ENCODE results near the gene PHYHD1. TPM values are rescaled to one million over a fixed set of nuclear protein-coding genes. Genes with fewer than 3 reads are reported as not detected.
"Not testable (repeated sequence)": the region's sequence is repeated elsewhere in the genome, so short reads cannot be mapped to it uniquely, and the experiment has no call there.

The PHYHD1 gene
- total RNA-seq, 4 donors from 2014 or later, result 37.8 to 55.3 (median 45.8) TPM

DNA sequence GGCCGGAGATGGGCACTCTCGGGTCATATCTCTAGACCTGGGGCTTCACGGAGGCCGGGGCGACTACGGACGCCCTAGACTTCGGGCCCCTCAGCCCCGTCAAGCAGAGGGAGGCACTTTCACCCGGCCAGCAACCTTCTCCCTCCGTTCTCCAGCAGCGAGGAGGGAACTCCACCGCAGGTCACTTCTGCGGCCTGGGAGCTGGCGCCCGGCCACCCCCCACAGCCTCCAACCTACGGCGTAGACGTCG lies 26.4 kb downstream of the PHYHD1 start:
- no peak for DNase-seq (ENCODE audit: low spot score in 2 of 2)
- Histone ChIP-seq H3K27me3 (no peaks in the 10 kb centered on the region), H3K4me3 (peak overlapping the region; percentile 70 to 94 (median 78)), H3K9me3 (no peaks in the 10 kb centered on the region), H3K36me3 (peaks cover 0 to 61% (median 0%) of the 10 kb centered on the region in 3 donors), H3K27ac (peak overlapping the region; percentile 74 to 95 (median 92)), H3K4me1 (peaks cover 0 to 57% (median 13%) of the 10 kb centered on the region in 4 donors)
- no peak for TF ChIP-seq POLR2A (IDR thresholded peaks at IDR 0.05)
- no peak for TF ChIP-seq EP300 (IDR thresholded peaks at IDR 0.05)
- WGBS, 2 donors, result 0 to 1% methylated on average over 15 to 19 of the region's 20 CpGs

DNA sequence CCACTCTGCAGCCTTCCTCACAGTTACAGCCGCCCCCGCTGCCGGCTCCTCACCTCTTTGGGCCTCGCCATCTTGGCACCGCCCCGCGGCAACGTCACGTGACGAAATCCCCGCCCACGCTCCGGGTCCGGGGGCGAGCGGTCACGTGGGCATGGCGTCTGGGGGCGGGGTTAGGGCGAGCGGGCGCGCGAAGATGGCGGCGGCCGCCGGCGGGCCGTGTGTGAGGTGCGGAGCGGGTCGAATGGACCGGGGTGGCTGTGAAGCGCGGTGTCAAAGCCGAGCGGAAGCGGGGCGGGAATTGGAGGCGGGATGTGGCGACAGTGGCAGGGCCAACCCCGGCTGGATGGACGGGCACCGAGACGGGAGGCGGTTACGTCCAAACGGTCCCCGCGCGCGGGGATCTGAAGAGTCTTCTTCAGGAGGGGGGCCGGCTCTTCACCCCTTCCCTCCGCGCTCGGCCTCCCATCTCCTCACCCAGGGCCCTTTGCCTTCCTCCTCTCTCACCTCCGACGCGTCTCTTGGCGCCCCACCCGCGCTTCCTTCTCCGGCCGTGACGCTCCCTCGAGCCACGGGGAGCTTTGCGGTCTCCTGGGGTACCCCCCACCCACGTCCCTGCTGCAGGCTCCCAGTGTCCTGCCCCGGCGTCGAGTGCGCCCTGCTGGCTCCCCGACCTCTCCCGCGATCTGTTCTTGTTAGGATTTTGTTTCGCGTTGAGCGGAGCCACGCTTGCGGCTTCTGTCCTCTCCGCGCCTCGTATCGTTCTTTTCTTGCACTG lies 26.9 kb downstream of the PHYHD1 start, which contains the start of the genes DOLK and NUP188:
Gene DOLK, minus strand, starts transcription at position 77 of the 775 bp plus-strand sequence. CDS start 300 bp downstream, outside the sequence.
Gene NUP188, plus strand, starts transcription at position 173 of the 775 bp plus-strand sequence. Its CDS starts 21 bp downstream, at position 194.
- WGBS, 2 donors, result 0 to 1% methylated on average over 55 to 67 of the region's 86 CpGs
- TF ChIP-seq, protein P1, sequence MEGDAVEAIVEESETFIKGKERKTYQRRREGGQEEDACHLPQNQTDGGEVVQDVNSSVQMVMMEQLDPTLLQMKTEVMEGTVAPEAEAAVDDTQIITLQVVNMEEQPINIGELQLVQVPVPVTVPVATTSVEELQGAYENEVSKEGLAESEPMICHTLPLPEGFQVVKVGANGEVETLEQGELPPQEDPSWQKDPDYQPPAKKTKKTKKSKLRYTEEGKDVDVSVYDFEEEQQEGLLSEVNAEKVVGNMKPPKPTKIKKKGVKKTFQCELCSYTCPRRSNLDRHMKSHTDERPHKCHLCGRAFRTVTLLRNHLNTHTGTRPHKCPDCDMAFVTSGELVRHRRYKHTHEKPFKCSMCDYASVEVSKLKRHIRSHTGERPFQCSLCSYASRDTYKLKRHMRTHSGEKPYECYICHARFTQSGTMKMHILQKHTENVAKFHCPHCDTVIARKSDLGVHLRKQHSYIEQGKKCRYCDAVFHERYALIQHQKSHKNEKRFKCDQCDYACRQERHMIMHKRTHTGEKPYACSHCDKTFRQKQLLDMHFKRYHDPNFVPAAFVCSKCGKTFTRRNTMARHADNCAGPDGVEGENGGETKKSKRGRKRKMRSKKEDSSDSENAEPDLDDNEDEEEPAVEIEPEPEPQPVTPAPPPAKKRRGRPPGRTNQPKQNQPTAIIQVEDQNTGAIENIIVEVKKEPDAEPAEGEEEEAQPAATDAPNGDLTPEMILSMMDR (IDR thresholded peaks at IDR 0.05), result peak in 1 of 5 experiments; percentile 36
- TF ChIP-seq POLR2A (IDR thresholded peaks at IDR 0.05) (peak; percentile 87 to 95), EP300 (IDR thresholded peaks at IDR 0.05) (peak; percentile 93 to 99)
- peaks cover 0 to 61% (median 0%) of the 10 kb centered on the region in 3 donors for H3K36me3 ChIP-seq

GRCh38 chr9:128961403-128961802 lies 40.6 kb downstream of the PHYHD1 start:
- H3K27me3 ChIP-seq; DNase-seq (ENCODE audit: low spot score in 2 of 2); H3K4me1 ChIP-seq; H3K27ac ChIP-seq; H3K4me3 ChIP-seq; H3K9me3 ChIP-seq: not testable (repeated sequence)
- H3K36me3 ChIP-seq, result peaks cover 0 to 90% (median 8%) of the 10 kb centered on the region in 3 donors
- WGBS, 2 donors, result 91 to 94% methylated on average over 9 of the region's 9 CpGs

More for the DNA sequence above, 26.9 kb downstream of the PHYHD1 start, which contains the start of the genes DOLK and NUP188:
- DNase-seq (ENCODE audit: low spot score in 2 of 2), result peak; percentile 95 to 98
- Histone ChIP-seq H3K27me3 (no peaks in the 10 kb centered on the region), H3K27ac (peak within 1 kb of the TSS; percentile 74 to 95 (median 92)), H3K9me3 (no peaks in the 10 kb centered on the region), H3K4me1 (peaks cover 0 to 57% (median 13%) of the 10 kb centered on the region in 4 donors), H3K4me3 (peak within 1 kb of the TSS; percentile 70 to 94 (median 78))

DNA sequence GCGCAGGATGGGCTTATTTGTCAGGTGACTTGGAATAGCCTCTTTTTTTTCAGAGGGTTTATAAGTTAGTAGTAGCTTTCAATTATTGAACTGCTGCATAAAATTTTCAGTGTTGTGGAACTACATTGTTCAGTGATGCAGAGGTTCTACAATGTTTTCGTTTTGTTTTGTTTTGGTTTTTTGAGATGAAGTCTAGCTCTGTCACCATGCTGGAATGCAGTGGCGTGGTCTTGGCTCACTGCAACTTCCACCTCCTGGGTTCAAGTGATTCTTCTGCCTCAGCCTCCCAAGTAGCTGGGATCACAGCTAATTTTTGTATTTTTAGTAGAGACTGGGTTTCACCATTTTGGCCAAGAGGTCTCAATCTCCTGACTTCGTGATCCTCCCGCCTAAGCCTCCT lies 48.7 kb downstream of the PHYHD1 start:
- Histone ChIP-seq H3K9me3 (no peaks in the 10 kb centered on the region), H3K36me3 (peaks cover 0 to 78% (median 21%) of the 10 kb centered on the region in 3 donors), H3K27ac (no peak overlapping the region), H3K27me3 (no peaks in the 10 kb centered on the region), H3K4me1 (no peaks in the 10 kb centered on the region), H3K4me3 (no peak overlapping the region)
- WGBS, 2 donors, result 90 to 92% methylated on average over 5 of the region's 5 CpGs
- DNase-seq (ENCODE audit: low spot score in 2 of 2), result no peak
- TF ChIP-seq, protein P1 (IDR thresholded peaks at IDR 0.05), result no peak
- TF ChIP-seq EP300 (IDR thresholded peaks at IDR 0.05) (no peak), POLR2A (IDR thresholded peaks at IDR 0.05) (no peak)

- TF ChIP-seq POLR2A (IDR thresholded peaks at IDR 0.05) (no peak), EP300 (IDR thresholded peaks at IDR 0.05) (no peak)
- TF ChIP-seq, protein P1 (IDR thresholded peaks at IDR 0.05), result no peak
- Histone ChIP-seq H3K36me3 (peaks cover 0 to 97% (median 21%) of the 10 kb centered on the region in 3 donors), H3K4me3 (no peak overlapping the region), H3K27ac (no peak overlapping the region), H3K27me3 (no peaks in the 10 kb centered on the region), H3K4me1 (no peaks in the 10 kb centered on the region), H3K9me3 (no peaks in the 10 kb centered on the region)
- no peak for DNase-seq (ENCODE audit: low spot score in 2 of 2)
- 75 to 86% methylated on average over 4 of the region's 4 CpGs for WGBS, 2 donors
Observed at GRCh38 chr9:128972956-128973355, 52.2 kb downstream of the PHYHD1 start.

DNA sequence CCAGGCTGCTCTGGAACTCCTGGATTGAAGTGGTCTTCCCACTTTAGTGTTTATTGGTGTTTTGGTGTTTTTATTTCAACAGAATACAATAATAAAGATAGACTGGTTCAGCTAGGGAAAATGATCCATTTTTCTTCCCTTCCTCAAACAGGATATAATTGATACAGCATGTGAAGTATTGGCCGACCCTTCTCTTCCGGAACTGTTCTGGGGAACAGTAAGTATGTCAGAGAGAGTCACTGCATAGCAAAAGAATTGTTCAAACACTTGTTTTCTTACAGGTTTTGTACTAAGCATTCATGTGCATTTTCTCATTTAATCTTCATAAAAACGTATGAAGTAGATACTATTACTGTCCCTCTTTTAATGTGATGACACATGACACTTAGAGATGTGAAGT lies 58.3 kb downstream of the PHYHD1 start:
- no peaks in the 10 kb centered on the region for H3K9me3 ChIP-seq
- WGBS, 2 donors, result 85 to 94% methylated on average over 3 of the region's 3 CpGs
- no peak overlapping the region for H3K27ac ChIP-seq
- no peak for DNase-seq (ENCODE audit: low spot score in 2 of 2)
- no peaks in the 10 kb centered on the region for H3K27me3 ChIP-seq
- TF ChIP-seq EP300 (IDR thresholded peaks at IDR 0.05) (no peak), POLR2A (IDR thresholded peaks at IDR 0.05) (no peak)
- TF ChIP-seq, protein P1 (IDR thresholded peaks at IDR 0.05), result no peak
- H3K36me3 ChIP-seq, result peaks cover 0 to 97% (median 19%) of the 10 kb centered on the region in 3 donors
- no peaks in the 10 kb centered on the region for H3K4me1 ChIP-seq
- H3K4me3 ChIP-seq, result no peak overlapping the region

All from tibial nerve (tissue), 4 donors.